IMR-90 (cell line): Measurements from ENCODE around the gene MYO1D. TPM values are rescaled to one million over a fixed set of nuclear protein-coding genes. Genes with fewer than 3 reads are reported as not detected.

Experiments
- ATAC-seq: fragments of 200-7000 bp; cut with Tn5 transposase; 2 replicates; pipeline ENCODE4 v1.9.1; 2020; ENCODE audit warnings: low read depth, mild to moderate bottlenecking, moderate library complexity
- BruUV-seq: library from RNA; stranded (reverse); fragments of 400-500 nt; replicated peaks from 2 replicates; lab custom pipeline; 2021; lab: Mats Ljungman, UMichigan
- CTCF ChIA-PET: fragments of 300-600 bp; formaldehyde crosslinking; extraction: SDS; loops from one replicate; lab custom pipeline; 2021; ENCODE audit warnings: antibody characterized with exemption; lab: Yijun Ruan, JAX
- POLR2A ChIA-PET: fragments of 300-600 bp; sonication (Branson Sonifier 250); formaldehyde crosslinking; loops from one replicate; lab custom pipeline; 2022; ENCODE audit warnings: antibody characterized with exemption; ENCODE audit not compliant: unreplicated experiment; lab: Charles Lee
- DNase-seq: peaks from one replicate; pipeline ENCODE4 v3.0.0; 2013
- H2AFZ ChIP-seq: replicated peaks from 2 replicates; pipeline ENCODE3; 2013; ENCODE audit warnings: low read length, mild to moderate bottlenecking; ENCODE audit not compliant: poor library complexity
- H2AK5ac ChIP-seq: 2 replicates; pipeline ENCODE4 v1.6.1; 2013; ENCODE audit warnings: low read depth, low read length, inconsistent platforms
- H2AK9ac ChIP-seq: replicated peaks from 2 replicates; pipeline ENCODE3; 2013; ENCODE audit warnings: mild to moderate bottlenecking, low read depth, low read length, moderate library complexity; ENCODE audit not compliant: poor library complexity
- H2BK120ac ChIP-seq: 2 replicates; pipeline ENCODE4 v1.6.1; 2013; ENCODE audit warnings: low read depth, low read length, inconsistent platforms
- H2BK15ac ChIP-seq: 3 replicates; pipeline ENCODE4 v1.6.1; 2013; ENCODE audit warnings: low read depth, low read length, inconsistent platforms
- H2BK20ac ChIP-seq: 2 replicates; pipeline ENCODE4 v1.6.1; 2013; ENCODE audit warnings: low read depth, mild to moderate bottlenecking, inconsistent platforms, low read length, moderate library complexity
- H2BK5ac ChIP-seq: 2 replicates; pipeline ENCODE4 v1.6.1; 2013; ENCODE audit warnings: mild to moderate bottlenecking, low read depth, low read length, inconsistent platforms; ENCODE audit not compliant: poor library complexity, severe bottlenecking
- H3K14ac ChIP-seq: replicated peaks from 2 replicates; pipeline ENCODE4 v1.6.1; 2013; ENCODE audit warnings: low read depth, low read length, inconsistent platforms
- H3K18ac ChIP-seq: 2 replicates; pipeline ENCODE4 v1.6.1; 2013; ENCODE audit warnings: low read depth, low read length, control low read depth
- H3K23ac ChIP-seq: 2 replicates; pipeline ENCODE4 v1.6.1; 2013; ENCODE audit warnings: low read depth, low read length, inconsistent platforms
- H3K27ac ChIP-seq: 2 replicates; pipeline ENCODE4 v1.5.1; 2013; ENCODE audit warnings: mild to moderate bottlenecking, control low read depth, low read length; ENCODE audit not compliant: insufficient read depth
- H3K27me3 ChIP-seq: 2 replicates; pipeline ENCODE4 v1.6.1; 2013; ENCODE audit warnings: low read length; ENCODE audit not compliant: control insufficient read depth, insufficient read depth
- H3K36me3 ChIP-seq: 2 replicates; pipeline ENCODE4 v1.6.1; 2013; ENCODE audit warnings: low read length, mixed read lengths; ENCODE audit not compliant: control insufficient read depth, insufficient read depth
- H3K4ac ChIP-seq: 2 replicates; pipeline ENCODE4 v1.6.1; 2013; ENCODE audit warnings: low read depth, low read length, inconsistent platforms
- H3K4me1 ChIP-seq: 2 replicates; pipeline ENCODE4 v1.6.1; 2013; ENCODE audit warnings: low read length, mixed read lengths; ENCODE audit not compliant: control insufficient read depth, insufficient read depth
- H3K4me2 ChIP-seq: 2 replicates; pipeline ENCODE4 v1.6.1; 2013; ENCODE audit warnings: low read depth, mild to moderate bottlenecking, control low read depth, low read length, moderate library complexity
- H3K4me3 ChIP-seq: 2 replicates; pipeline ENCODE4 v1.5.1; 2013; ENCODE audit warnings: low read depth, mild to moderate bottlenecking, control low read depth, low read length, moderate library complexity; ENCODE audit not compliant: insufficient read depth
- H3K56ac ChIP-seq: 2 replicates; pipeline ENCODE4 v1.6.1; 2013; ENCODE audit warnings: low read length, inconsistent platforms; ENCODE audit not compliant: insufficient read depth; ENCODE audit errors: extremely low read depth
- H3K79me1 ChIP-seq, 2 experiments: 2 replicates each; pipeline ENCODE4 v1.6.1; 2013; ENCODE audit warnings: low read length in 2 of 2, inconsistent platforms in 1 of 2, low read depth in 1 of 2
- H3K9ac ChIP-seq: 2 replicates; pipeline ENCODE4 v1.6.1; 2013; ENCODE audit warnings: low read depth, low read length, control low read depth
- H3K9me1 ChIP-seq: 2 replicates; pipeline ENCODE4 v1.6.1; 2013; ENCODE audit warnings: low read length, inconsistent platforms; ENCODE audit not compliant: insufficient read depth
- H3K9me3 ChIP-seq: 2 replicates; pipeline ENCODE4 v1.6.1; 2013; ENCODE audit warnings: low read length; ENCODE audit not compliant: control insufficient read depth, insufficient read depth
- H4K20me1 ChIP-seq: 2 replicates; pipeline ENCODE4 v1.6.1; 2013; ENCODE audit warnings: low read length, inconsistent platforms; ENCODE audit not compliant: insufficient read depth
- H4K5ac ChIP-seq: 2 replicates; pipeline ENCODE4 v1.6.1; 2013; ENCODE audit warnings: mild to moderate bottlenecking, low read depth, low read length, control low read depth
- H4K8ac ChIP-seq, 2 experiments: 2 replicates each; pipeline ENCODE4 v1.6.1; 2013; ENCODE audit warnings: low read depth in 2 of 2, low read length in 2 of 2, control low read depth in 1 of 2, inconsistent platforms in 1 of 2
- H4K91ac ChIP-seq: 2 replicates; pipeline ENCODE4 v1.6.1; 2013; ENCODE audit warnings: low read depth, low read length, inconsistent platforms; ENCODE audit not compliant: insufficient read depth
- BHLHE40 ChIP-seq: fragments of 150-350 bp; IDR thresholded peaks from 2 replicates; pipeline ENCODE4 v1.6.1; 2016; ENCODE audit warnings: mild to moderate bottlenecking, low read depth, low read length
- MAFK ChIP-seq: IDR thresholded peaks from 2 replicates; pipeline ENCODE4 v1.6.1; 2012; ENCODE audit warnings: low read depth, low read length, improper control_type of control experiment
- MXI1 ChIP-seq: IDR thresholded peaks from 2 replicates; pipeline ENCODE4 v1.6.1; 2012; ENCODE audit warnings: low read depth, mild to moderate bottlenecking, low read length, moderate library complexity, borderline replicate concordance
- RFX5 ChIP-seq: IDR thresholded peaks from 2 replicates; pipeline ENCODE4 v1.8.0; 2012; ENCODE audit warnings: low read depth, mild to moderate bottlenecking, low read length, moderate library complexity
- WGBS, 2 experiments: methylation state at CpG; one replicate each; pipeline versions ENCODE4 v1.1.5 to v1.1.7; 2013; ENCODE audit warnings: missing lambda C conversion rate in 2 of 2; ENCODE audit not compliant: insufficient read length in 1 of 2; ENCODE audit errors: extremely low coverage in 2 of 2; 5-methylcytosine and 5-hydroxymethylcytosine counted together
- dilution Hi-C: fragments of 300-500 bp; cut with HindIII; formaldehyde crosslinking; loops from one replicate; pipeline ENCODE4 v1.14.3; 2018; ENCODE audit warnings: low sequenced_read_pairs; ENCODE audit not compliant: unreplicated experiment
- in situ Hi-C: fragments of 300-500 bp; cut with MboI; formaldehyde crosslinking; loops from 3 replicates; pipeline ENCODE4 v1.14.3; 2019; ENCODE audit warnings: low sequenced_read_pairs, inconsistent platforms, mixed read lengths
- intact Hi-C: fragments of 100-400 bp; cut with micrococcal nuclease; formaldehyde crosslinking; loops from 2 replicates; pipeline ENCODE4 v1.10.0; 2022
- polyA plus RNA-seq, 3 experiments: library from polyadenylated mRNA; depleted of rRNA; stranded (reverse); fragments of >200 nt; gene quantifications; 2 replicates each; pipeline ENCODE4 v1.2.3, GENCODE V29; 2012; ENCODE audit warnings: low replicate concordance in 1 of 3
- total RNA-seq: library from RNA; depleted of rRNA; stranded (reverse); fragments of >200 nt; gene quantifications from 2 replicates; pipeline ENCODE4 v1.2.3, GENCODE V29; 2012
- TF ChIP-seq, protein P1 (sequence below): fragments of 150-350 bp; IDR thresholded peaks from 2 replicates; pipeline ENCODE4 v1.6.1; 2016; ENCODE audit warnings: low read depth, mild to moderate bottlenecking, low read length, moderate library complexity, borderline replicate concordance

MYO1D gene
- total and polyA plus RNA-seq, 2 of the 4 experiments (the other 2 are of a cell fraction): 0.63 to 0.90 TPM

- Histone ChIP-seq H4K91ac (no peak overlapping the region), H3K56ac (no peak overlapping the region), H2BK5ac (no peak overlapping the region), H2BK20ac (no peak overlapping the region), H3K9me1 (no peaks in the 10 kb centered on the region), H3K4me2 (no peak overlapping the region), H3K18ac (no peak overlapping the region), H3K9ac (no peak overlapping the region), H3K14ac (no peak overlapping the region), H2AK5ac (no peak overlapping the region), H2AK9ac (no peak overlapping the region), H4K5ac (no peak overlapping the region), H4K20me1 (peaks cover 37% of the 10 kb centered on the region), H2BK120ac (no peak overlapping the region), H2BK15ac (no peak overlapping the region), H4K8ac (no peak overlapping the region), H3K27ac (no peak overlapping the region), H3K27me3 (no peaks in the 10 kb centered on the region), H3K79me1 (peaks cover 35 to 37% of the 10 kb centered on the region in 2 experiments), H3K4me1 (peaks cover 1% of the 10 kb centered on the region; the same call in 1 of the 2 replicates), H3K9me3 (no peaks in the 10 kb centered on the region), H3K4me3 (no peak overlapping the region), H3K36me3 (peaks cover 35% of the 10 kb centered on the region), H3K4ac (no peak overlapping the region), H3K23ac (no peak overlapping the region), H2AFZ (no peak overlapping the region)
- in situ Hi-C loops: no loop called here
- ATAC-seq (no peak), DNase-seq (no peak)
- ChIA-PET CTCF (interaction anchor here (1.0 to 1.2 kb wide), 3 partner anchors 9 to 298 kb away, joined by 3 to 4 read pairs (median 3); no protein-coding TSS in a partner anchor), POLR2A (no interaction called here)
- TF ChIP-seq BHLHE40 (no peak), MXI1 (no peak), RFX5 (no peak), MAFK (no peak)
- TF ChIP-seq, protein P1, sequence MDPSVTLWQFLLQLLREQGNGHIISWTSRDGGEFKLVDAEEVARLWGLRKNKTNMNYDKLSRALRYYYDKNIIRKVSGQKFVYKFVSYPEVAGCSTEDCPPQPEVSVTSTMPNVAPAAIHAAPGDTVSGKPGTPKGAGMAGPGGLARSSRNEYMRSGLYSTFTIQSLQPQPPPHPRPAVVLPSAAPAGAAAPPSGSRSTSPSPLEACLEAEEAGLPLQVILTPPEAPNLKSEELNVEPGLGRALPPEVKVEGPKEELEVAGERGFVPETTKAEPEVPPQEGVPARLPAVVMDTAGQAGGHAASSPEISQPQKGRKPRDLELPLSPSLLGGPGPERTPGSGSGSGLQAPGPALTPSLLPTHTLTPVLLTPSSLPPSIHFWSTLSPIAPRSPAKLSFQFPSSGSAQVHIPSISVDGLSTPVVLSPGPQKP: no peak
- intact Hi-C loops: no loop called here
- no TSS peak for BruUV-seq
- no CpG with 5 or more reads among the region's 3 CpGs for WGBS, 2 experiments
- dilution Hi-C loops: no loop called here
Observed at GRCh38 chr17:32463304-32463703, 413.6 kb downstream of the MYO1D start.
